SIG-M5 treated with dmso at 0.1 percent for 504 hours (cell line): ENCODE results near the gene TMEM181.
"Not testable (repeated sequence)": the region's sequence is repeated elsewhere in the genome, so short reads cannot be mapped to it uniquely, and the experiment has no call there.

ENCODE experiments used
- DNase-seq: peaks from one replicate; lab custom pipeline; 2025; ENCODE audit not compliant: unreplicated experiment; lab: John Stamatoyannopoulos, UW

Gene TMEM181

DNA sequence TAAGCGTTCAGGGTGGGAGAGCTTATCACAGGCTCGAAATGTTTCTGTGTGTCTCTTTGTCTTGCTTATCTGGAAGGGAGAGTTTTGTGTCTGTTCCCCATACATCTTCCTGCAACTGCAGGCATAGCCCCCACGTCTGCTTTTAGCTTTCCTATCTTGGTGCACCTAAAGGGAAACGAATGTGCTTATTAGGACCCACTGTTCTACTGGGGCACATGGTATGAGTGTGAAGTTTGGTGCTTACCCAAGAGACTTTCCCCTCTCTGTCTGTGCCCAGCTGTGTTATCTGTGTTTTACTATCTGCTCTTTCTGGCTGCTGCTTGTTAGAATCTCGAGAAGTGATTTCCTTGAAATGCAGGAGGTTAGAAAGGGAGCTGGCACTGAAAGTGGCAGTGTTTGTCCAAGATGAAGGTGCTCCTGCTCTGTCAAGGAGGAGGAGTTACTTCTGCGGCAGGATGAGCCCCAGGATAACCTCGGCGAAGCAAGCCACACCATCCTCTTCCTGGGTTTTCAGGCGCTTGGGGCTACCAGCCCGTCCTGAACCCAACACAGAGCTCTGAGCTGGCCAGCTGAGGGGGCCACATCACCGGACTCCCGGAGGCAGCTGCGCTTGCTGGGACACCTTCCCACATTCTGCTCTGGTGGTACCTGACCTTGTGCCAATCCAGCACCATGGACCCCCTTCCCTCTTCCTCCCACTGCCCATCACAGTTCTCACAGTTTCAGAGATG, 61.2 kb downstream of the TMEM181 start:
- no peak for DNase-seq

DNA sequence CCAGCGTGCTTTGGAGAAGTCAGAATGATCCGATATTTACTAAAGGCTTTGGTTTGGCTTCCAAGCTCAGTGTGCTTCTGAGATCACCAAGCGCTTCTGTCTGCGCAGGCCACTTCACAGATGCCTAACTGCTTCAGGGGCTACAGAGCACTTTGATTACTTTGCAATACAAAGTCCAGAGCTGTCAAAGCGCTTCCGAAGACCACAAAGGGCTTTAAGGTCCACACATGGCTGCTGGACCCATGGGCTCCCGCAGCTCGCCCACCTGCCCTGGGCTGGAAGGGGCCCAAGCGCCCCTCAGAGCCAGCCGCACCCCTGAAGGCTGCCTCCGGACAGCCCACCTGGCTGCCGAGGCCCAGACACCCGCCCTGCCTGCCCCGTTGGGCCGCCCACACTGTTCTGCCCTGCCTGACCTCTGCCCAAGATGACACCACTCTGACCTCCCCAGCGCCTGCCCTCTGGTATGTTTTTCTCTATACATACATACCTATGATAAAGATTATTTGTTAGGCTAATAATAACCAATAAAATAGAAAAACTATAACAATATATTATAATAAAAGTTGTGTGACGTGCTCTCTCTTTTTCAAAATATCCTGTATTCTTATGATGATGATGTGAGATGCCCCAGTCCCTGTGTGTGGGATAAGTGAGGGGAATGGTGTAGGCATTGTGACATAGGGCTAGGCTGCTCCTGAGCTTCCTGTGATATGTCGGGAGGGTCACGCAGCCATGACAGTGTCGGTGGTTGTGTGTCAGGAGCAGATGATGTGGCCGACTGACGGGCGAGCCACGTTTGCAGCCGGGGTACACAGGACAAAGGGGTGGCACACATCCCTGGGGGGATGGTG, 62.0 kb downstream of the TMEM181 start:
- no peak for DNase-seq

DNA sequence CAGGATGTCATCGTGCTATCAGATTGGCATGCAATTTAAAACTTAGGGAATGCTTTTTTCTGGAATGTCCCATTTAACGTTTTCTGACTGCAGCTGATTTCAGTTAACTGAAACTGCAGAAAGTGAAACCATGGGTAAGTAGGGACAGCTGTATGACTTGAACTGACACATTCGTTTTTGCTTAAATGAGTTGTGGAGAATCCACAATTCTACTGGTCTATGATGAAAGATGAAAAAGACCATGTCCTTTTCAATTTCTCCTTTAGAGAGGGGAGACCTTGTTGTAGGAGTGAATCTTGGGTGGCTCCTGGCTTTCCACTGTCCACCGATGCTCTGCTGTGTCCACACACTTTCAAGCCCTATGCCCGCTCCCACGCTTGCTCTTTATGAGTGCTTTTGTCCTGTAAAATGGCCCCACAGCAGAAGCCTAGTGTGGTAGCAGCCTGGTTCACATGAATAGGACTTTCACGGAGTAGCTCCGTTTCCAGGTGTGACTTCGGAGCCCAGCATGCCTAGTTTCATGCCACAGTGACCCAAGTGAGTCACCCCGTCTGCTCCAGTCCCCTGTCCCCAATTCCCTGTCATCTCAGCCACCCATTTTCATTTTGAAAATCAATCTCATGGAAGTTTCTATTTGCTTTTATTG, 62.8 kb downstream of the TMEM181 start:
- no peak for DNase-seq

DNA sequence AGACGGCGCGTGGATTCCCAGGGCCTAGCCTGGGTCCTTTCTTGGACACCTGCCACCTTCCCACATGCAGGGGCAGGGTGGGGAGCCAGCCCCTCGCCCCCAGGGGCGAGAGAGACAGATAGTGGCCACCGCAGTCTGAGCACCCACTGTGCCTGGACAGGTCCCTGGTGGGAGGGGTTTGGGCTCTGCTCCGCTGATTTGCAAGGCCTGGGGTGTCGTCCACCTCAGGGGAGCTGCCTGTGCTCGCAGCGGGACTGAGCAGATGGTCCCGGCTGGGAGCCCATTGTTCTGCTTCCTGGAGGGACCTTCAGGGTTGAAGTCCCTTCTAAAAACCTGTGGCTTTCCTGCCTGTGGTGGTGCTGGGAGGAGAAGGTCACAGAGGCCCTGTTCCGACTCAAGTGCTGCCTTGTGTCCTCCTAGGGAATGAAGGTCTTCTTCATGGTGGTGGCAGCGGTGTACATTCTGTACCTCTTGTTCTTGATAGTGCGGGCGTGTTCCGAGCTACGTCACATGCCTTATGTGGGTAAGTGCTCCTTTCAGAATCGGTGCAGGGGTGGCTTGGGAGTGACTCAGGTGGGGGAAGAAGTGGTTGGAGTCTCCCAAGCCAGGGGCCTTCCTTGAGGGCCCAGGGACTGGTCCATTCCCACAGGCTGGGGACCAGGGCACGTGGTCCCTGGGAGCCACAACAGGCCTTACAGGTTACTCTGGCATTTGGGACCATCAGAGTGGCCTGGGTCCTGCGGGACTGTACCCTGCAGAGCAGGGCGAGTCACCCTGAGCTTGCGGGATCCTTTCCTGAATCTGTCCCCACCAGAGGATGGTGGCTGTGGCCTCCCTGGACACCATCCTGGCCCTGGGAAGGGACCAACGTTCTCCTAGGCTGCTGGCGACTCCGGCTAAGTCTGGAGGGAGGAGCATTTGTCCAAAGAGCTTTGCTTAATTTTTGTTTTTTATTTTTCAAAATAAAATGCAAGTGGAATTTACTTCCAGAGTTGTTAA, 65.1 kb downstream of the TMEM181 start:
- DNase-seq = no peak

DNA sequence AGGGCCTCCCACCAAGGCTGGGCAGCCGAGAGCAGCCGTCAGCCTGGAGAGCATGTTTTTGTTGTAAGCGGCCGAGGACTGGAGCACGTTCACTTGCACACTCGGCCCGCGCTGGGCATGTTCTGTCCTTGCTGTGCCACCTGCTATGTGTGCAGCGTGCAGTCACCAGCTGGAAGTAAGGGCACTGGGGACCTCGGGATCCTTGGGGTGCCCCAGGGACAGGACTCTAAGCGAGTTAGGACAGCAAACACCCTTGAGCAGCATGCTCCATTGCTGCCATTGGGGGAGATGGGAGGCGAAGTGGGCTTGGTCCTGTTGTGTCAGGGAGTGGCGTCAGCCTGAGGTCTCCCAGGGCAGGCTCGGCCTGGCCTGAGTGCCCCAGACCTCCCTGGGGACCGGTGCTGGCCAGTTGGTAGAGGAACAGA, 66.0 kb downstream of the TMEM181 start:
- no peak for DNase-seq

DNA sequence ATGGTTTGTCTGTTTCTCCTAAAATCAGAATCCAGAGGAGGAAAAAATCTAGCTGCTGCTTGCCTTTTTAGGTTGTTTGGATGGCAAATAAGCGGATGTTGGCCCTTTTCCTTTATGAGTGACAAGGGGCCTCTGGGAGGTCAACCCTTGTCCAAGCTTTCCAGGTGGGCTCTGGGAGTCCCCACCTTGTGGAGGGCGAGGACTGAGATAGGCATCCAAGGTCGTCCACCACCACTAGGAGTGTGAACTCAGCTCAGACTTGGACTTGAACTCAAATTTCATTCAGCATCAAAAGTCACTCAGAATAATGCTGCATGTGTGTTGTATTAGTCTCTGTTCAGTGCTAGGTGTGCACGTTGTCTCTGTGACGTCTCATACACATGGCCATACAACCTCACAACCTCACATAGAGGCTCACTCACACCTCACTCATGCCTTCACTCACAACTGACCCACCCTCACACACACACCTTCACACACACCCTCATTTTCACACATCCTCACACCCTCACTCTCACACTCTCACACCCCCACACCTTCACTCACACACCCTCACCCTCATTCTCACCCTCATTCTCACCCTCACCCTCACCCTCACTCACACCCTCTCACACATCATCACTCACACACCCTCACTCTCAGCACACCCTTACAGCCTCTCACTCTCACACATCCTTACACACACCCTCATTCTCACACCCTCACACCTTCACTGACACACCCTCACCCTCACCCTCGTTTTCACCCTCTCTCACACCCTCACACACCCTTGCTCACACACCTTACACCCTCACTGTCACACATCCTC, 66.7 kb downstream of the TMEM181 start:
- DNase-seq = no peak

DNA sequence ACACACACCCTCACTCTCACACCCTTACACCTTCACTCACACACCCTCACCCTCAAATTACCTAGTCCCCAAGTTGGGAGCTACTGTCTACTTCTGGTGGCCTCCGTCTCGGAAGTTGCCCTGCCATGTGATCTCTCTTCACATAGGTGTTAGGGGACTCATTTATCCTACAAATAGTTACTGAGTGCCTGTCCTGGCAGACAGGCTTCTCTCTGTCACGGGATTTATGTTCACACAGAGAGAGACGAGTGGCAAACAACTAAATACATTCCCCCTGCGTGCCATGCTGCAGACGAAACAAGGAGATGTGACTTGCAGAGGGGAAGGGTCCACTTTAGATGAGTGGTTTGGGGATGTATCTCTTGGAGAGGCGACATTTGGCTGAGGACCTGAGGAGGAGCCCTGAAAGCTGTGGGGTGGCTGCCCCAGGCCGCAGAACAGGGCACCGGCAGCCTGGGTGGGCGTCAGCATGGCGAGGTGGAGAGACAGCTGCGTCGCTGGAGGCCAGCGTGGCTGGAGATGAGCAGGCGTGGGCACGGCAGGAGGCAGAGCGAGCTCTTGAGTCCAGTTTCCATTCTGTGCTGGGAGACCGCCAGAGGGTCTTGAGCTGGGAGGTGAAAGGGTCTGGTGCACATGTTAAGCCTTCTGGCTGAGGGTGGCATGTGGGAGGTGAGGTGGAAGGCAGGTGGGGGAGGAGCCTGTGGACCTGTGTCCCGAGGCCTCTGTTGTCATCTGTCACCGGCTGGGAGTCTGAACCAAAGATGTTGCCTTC, 67.5 kb downstream of the TMEM181 start:
- no peak for DNase-seq

DNA sequence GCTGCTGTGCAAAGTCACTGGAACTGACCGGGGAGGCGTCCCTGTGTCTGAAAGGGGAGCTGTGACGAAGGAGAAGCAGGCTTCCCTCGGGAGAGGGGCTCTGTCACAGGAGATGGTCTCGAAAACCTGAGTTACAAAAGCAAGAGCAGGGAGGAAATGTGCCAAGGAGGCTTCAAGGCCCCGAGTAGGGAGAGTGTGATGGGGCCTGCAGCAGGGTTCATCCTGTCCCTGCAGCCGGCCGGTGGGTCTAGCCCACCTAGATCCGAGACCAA, 68.0 kb downstream of the TMEM181 start:
- DNase-seq = no peak

DNA sequence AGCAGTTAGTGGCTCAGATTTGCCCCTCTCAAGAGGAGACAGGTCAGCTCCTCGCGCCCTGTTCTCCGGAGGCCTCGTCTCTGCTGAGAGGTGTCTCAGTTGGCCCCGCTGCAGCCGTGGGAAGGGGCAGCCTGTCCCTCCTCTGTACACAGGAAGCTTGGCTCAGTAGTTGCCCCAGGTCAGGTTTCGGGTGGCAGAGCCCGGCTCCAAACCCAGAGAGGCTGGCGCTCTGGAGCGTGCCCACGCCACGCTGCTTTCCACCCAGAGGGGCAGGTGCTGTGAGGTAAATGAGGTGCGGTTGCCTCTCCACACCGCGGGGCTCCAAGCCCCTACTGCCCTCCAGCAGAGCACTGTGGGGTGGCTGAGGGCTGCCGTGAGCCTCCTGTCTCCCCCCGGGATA, 68.7 kb downstream of the TMEM181 start:
- no peak for DNase-seq

DNA sequence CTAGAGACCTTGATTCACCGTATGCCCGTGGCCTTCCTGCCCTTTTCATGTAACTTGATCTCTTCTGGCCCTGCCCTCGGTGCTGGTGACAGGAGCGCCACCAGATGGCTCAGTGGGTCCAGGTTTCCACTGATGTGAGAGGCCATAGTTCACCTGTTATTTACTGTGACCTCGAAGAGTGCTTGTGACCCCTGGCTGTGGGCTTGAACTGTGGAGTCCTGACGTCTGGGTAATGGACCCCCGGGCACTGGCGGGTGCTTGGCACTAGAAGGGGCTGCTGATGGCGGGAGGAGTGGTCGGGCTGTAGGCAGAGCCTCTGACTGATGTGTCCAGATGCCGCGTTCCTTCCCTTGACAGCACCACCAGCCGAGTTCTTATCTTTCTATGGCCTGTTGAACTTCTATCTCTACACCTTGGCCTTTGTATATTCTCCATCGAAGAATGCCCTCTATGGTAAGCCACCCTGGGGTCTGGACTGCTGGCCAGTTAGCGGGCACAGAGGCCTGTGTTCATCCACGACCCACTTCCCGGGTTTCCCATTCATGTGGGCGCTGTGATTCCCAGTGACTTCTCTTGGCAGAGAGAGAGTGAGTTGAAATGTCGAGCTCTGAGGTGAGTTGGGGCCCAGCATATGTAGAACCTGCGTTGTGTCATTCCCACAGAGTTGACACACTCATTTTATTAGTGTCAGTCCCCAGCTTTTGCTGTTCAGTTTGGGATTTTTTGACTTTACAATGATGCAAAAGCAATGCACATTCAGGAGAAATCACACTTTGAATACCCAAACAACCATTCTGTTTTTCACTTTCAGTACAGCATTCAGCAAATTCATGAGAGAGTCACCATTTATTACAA, 69.7 kb downstream of the TMEM181 start:
- DNase-seq = no peak

DNA sequence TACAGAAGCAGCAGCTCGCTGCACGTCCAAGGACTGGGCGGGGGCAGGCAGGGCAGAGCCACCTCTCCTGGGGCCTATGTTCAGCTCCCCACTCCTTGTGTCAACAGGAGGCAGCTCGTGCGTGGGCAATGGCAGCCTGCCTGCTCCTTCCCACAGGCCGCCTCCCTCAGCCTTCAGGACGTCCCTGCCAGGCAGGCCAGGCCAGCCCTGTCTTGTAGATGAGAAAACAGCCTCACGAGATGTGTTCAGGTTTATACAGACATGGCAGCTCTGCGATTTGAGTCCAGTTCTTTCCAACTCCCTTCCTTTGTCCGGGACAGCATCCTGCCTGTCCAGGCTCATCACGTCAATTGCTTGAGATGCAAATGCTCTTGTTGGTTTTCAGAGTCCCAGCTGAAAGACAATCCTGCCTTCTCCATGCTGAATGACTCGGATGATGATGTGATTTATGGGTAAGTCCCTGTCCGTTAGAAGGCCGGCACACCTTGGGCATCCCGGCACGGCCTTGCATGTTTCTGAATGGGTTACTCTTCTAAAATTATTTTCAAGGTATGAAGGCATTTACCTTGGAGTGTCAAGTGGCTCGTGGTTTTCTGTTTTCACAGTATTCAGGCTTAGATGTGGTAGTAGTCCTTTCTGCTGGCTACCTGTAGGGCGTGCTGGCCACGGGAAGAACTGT, 71.2 kb downstream of the TMEM181 start:
- no peak for DNase-seq

DNA sequence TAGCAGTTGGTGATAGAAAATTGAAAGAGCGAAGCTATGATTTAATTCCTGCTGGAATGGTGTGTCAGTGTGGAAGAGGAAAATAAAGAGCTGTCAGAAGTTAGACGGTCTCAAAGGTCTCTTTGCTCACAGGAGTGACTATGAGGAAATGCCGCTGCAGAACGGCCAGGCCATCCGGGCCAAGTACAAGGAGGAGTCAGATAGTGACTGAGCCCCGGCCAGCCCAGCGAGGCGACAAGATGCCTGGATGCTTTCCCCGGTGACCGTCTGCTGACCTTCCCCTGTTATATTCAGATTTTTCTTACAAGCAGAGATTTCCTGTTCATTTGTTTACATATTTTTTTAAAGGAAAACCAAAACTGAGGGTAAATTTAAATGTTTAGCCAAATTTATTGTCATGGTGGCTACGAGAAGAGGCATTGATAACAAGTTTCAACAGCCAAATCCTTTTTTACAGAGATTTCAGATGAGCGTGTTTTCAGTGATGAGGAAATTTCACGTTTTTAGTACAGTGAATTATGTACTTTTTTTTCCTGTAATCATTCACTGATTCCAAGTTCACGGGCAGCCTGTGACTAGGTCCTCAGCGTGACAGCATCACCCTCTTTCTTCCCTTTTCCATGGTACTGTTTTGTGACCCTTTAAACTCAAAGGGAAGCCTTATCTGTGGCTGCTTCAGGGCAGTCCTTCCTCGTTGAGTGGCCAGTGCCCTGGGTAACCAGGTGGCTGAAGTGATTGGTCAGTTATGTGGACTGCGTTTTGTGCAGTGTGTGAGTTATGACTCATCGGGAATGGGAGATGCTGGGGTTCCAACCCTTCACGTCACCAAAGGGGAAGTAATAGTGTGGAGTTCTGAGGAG, 72.0 kb downstream of the TMEM181 start:
- no peak for DNase-seq

DNA sequence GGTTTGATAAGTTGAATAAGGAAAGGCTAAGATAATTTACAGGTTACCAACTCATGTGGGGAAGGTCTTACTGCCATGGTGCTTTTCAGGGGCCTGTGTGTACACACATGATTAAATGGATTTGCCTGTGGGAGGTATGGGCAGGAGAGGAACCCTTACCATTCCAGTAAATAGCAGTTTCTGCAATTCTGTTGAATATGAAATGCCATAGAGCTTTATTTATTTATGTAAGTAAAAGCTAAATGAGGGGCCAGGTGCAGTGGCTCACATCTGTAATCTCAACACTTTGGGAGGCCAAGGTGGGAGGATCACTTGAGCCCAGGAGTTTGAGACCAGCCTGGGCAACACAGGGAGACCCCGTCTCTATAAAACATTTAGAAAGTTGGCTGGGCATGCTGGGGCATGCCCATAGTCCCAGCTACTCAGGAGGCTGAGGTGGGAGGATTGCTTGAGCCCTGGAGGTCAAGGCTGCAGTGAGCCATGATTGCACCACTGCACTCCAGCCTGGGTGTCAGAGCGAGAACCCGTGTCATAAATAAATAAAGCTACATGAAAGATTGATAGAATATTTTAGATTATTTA, 72.7 kb downstream of the TMEM181 start:
- DNase-seq = not testable (repeated sequence)

DNA sequence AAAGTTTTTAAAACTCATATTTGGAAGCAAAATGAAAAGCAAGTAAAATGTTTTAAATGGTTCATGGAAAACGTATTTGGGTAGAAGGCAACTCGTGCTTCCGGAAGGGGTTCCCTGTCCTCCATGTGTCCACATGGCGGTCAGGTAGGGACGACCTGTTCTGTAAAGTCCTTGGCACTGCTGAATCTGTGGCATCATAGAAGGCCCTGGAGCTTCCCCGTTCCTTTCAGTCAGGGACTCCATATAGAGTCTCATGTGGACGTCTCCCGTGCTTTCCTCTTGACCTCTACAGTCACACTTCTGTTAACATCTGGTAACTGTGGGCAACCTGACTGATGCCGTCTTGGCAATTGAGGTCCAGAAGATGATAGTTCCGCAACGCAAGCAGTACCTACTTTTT, 73.2 kb downstream of the TMEM181 start:
- no peak for DNase-seq

DNA sequence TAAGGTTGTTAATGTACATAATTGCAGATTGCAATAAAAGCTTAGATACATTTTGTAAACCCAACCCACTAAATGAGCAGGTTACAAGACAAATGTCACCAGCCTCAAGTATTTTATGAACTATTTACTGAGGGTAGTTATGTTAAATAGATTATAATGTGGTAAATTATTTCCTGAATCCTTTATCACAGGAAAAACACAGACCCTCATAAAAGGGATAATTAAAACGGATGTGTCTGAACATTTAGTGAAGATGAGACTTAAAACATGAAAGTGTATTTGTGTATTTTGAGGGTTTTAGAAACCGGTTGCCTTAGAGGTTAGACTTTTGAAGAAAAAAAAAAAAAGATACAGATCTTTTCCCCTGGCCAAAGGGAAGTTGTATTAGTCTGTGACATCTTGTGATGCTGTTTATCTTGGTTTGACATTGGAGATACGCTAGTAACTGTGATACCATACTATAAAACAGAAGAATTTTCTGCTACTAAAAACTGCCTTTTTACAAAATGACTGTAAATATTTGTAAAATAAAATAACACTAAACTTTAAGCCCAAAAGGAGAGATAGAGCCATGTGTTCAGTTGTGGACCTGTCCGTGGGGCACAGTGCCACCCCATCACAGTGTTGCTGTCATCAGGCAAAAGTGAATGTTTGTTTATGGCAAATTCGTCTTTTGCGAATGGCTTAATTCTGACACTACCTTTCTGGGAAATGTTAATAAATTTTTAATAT, 75.0 kb downstream of the TMEM181 start:
- no peak for DNase-seq
